Measurements from ENCODE around the gene VMP1. TPM values are rescaled to one million over a fixed set of nuclear protein-coding genes. Genes with fewer than 3 reads are reported as not detected.

Gene VMP1
- total and polyA plus RNA-seq, 2 of the 13 experiments (the other 11 are each of a cell fraction or from before 2014, with no cell fraction given): 186 to 271 TPM

GRCh38 chr17:59837308-59838051, 130.0 kb downstream of the VMP1 start (continued):
- TF ChIP-seq LRRFIP1 (CRISPR knock-in tag; conservative IDR thresholded peaks at IDR 0.05) (no peak), MXD3 (CRISPR knock-in tag; IDR thresholded peaks at IDR 0.05) (no peak), ZNF781 (CRISPR knock-in tag; IDR thresholded peaks at IDR 0.05; ENCODE audit: borderline replicate concordance, not compliant biosample characterization) (no peak), SP140L (CRISPR knock-in tag; IDR thresholded peaks at IDR 0.05; ENCODE audit: borderline replicate concordance) (no peak; the same call in 1 of the 2 replicates), GTF2F1 (IDR thresholded peaks at IDR 0.05; ENCODE audit: low read length) (peak; percentile 97), ZNF124 (CRISPR knock-in tag; IDR thresholded peaks at IDR 0.05) (0 out of 2 replicates have a peak, but pooled peaks have one; percentile 14), HOXA5 (CRISPR knock-in tag; IDR thresholded peaks at IDR 0.05) (peak; percentile 91; the same call in 1 of the 2 replicates), ZBTB4 (CRISPR knock-in tag; IDR thresholded peaks at IDR 0.05; ENCODE audit: borderline replicate concordance) (no peak), CHD4 (IDR thresholded peaks at IDR 0.05; ENCODE audit: borderline replicate concordance, low read length) (peak; percentile 88; the same call in 1 of the 2 replicates), PATZ1 (CRISPR knock-in tag; IDR thresholded peaks at IDR 0.05) (peak; percentile 76), THAP8 (CRISPR knock-in tag; IDR thresholded peaks at IDR 0.05; ENCODE audit: borderline replicate concordance) (no peak), NFE2L1 (CRISPR knock-in tag; IDR thresholded peaks at IDR 0.05; ENCODE audit: borderline replicate concordance) (no peak), ZSCAN12 (CRISPR knock-in tag; IDR thresholded peaks at IDR 0.05) (peak; percentile 60; the same call in 1 of the 2 replicates), ZNF558 (CRISPR knock-in tag; IDR thresholded peaks at IDR 0.05; ENCODE audit: borderline replicate concordance) (peak; percentile 17; the same call in 1 of the 2 replicates), FIP1L1 (IDR thresholded peaks at IDR 0.05; ENCODE audit: borderline replicate concordance, insufficient read depth, low read depth, low read length) (no peak), SOX5 (CRISPR knock-in tag; IDR thresholded peaks at IDR 0.05; ENCODE audit: borderline replicate concordance) (peak; percentile 99), AKAP8 (CRISPR knock-in tag; IDR thresholded peaks at IDR 0.05) (no peak; the same call in 1 of the 2 replicates), MXI1 (IDR thresholded peaks at IDR 0.05; ENCODE audit: borderline replicate concordance, low read depth, low read length) (peak; percentile 48; the same call in 1 of the 3 replicates), TCF7L2 (IDR thresholded peaks at IDR 0.05; ENCODE audit: low read depth, low read length) (no peak), ZNF839 (CRISPR knock-in tag; IDR thresholded peaks at IDR 0.05; ENCODE audit: borderline replicate concordance) (no peak)
